T-helper 22 cell (primary cell): Measurements from ENCODE around the gene NHLRC3.
"Not testable (repeated sequence)": the region's sequence is repeated elsewhere in the genome, so short reads cannot be mapped to it uniquely, and the experiment has no call there.

Experiments used
- DNase-seq: peaks from one replicate; pipeline ENCODE4 v3.0.0-alpha.2; 2020; ENCODE audit warnings: low read depth

NHLRC3 gene, protein sequence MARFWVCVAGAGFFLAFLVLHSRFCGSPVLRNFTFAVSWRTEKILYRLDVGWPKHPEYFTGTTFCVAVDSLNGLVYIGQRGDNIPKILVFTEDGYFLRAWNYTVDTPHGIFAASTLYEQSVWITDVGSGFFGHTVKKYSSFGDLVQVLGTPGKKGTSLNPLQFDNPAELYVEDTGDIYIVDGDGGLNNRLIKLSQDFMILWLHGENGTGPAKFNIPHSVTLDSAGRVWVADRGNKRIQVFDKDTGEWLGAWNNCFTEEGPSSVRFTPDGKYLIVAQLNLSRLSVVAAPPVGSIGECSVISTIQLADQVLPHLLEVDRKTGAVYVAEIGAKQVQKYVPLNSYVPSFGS

GRCh38 chr13:39037880-39038568 lies at the start of gene NHLRC3, which contains the start of gene PROSER1:
NHLRC3 (plus strand) TSS chr13:39038456; CDS start chr13:39038640, 184 bp downstream.
PROSER1 (minus strand) TSS chr13:39038089; CDS start chr13:39037242, 847 bp downstream.
- peak; percentile 70 for DNase-seq

GRCh38 chr13:38990693-38991092 lies 47.6 kb upstream of the NHLRC3 start, which contains the start of gene STOML3:
STOML3 (minus strand) TSS chr13:38990831; CDS start chr13:38990721, 110 bp downstream.
- DNase-seq: no peak

DNA sequence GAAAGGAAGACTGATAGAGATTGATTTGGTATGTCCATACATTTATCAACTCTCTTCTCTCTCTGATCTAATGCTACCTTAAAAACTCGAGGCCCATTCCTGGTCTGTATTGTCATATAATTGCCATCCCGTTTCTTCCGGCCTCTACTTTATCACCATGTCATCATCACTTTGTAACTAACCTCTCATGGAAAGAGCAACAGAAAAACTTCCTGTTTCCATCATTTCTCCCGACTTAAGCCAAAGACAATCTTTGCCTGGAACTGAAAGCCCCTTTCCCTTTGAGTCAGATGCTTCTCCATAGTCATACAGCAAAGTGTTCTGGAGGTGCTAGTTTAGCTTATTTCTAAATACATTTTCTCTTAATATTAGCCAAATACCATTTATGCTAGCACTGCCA lies 44.9 kb upstream of the NHLRC3 start:
- DNase-seq: no peak

DNA sequence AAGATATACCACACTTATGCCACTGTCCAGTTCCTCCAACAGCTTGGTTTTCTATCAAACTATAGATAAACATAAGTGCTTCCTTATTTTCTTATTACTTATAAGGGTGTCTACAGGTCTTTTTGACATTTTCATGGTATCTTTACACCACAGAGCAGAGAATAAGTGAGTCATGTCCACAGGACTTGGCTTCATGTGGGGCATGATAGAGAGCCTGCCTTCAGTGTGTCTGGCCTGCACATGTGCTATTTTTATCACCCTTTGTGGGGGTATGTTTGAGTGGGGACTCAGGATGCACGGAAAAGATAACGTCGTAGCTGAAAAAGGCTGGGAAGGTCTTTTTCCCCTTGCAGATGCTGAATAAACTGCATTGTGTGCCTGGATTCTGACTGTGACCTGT lies 39.5 kb upstream of the NHLRC3 start:
- DNase-seq: no peak

- DNase-seq: not testable (repeated sequence)
Measured at GRCh38 chr13:39006371-39007111, 31.7 kb upstream of the NHLRC3 start.

- DNase-seq: no peak
Measured at GRCh38 chr13:39012608-39013007, 25.6 kb upstream of the NHLRC3 start.

GRCh38 chr13:39013462-39013861 lies 24.8 kb upstream of the NHLRC3 start:
- DNase-seq: no peak

- no peak for DNase-seq
Measured at GRCh38 chr13:39016087-39016486, 22.2 kb upstream of the NHLRC3 start.

- no peak for DNase-seq
Measured at GRCh38 chr13:39016787-39017186, 21.5 kb upstream of the NHLRC3 start.

DNA sequence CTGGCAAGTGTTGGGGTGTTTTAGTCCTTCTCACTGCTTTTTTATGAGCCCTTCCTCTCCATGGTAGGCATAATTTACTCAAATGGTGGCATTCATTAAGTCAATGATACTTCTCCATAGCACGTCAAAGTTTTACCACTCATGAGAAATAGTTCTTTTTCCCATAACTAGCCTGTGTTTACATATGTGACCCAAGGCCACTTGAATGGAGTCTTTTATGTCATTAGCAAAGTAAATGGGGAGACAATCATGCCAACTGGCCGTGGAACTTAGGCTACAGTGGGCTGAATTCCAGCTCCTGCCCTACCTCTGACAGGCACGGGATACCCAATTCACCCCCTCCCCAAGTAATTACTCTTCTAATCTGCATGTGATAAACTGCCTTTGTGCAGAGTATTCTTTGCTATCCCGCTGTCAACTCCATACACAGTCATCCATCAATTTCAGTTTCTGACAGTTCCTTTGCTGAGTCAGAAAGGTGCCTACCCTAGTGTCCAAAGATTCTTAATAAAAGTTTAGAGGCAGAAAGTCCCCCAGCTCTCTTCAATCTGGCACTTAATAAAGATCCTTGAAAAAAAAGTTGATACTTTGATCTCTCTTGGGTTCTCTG lies 17.3 kb upstream of the NHLRC3 start:
- no peak for DNase-seq

GRCh38 chr13:39023316-39023715 lies 14.9 kb upstream of the NHLRC3 start:
- no peak for DNase-seq

- DNase-seq: no peak
Measured at GRCh38 chr13:39023761-39024160, 14.5 kb upstream of the NHLRC3 start.

DNA sequence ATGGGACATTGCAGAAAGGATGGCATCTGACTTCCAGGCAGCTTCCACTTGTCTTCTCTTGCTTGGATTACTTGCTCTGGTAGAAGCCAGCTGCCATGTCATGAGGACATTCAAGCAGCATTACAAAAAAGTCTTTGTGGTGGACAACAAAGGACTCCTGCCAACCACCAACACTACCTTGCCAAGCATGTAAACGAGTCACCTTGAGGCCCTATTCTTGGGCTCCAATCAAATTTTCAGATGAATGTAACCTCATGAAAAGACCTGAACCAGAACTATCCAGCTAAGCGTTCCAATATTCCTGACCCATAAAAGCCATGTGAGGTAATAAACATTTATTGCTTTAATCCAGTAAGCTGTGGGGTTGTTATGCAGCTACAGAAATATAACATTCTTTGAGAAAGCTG lies 12.8 kb upstream of the NHLRC3 start:
- DNase-seq: no peak

GRCh38 chr13:39032150-39032549 lies 6.1 kb upstream of the NHLRC3 start:
- DNase-seq: no peak

GRCh38 chr13:39034085-39034484 lies 4.2 kb upstream of the NHLRC3 start:
- DNase-seq: no peak

GRCh38 chr13:39035204-39035603 lies 3.1 kb upstream of the NHLRC3 start:
- no peak for DNase-seq

DNA sequence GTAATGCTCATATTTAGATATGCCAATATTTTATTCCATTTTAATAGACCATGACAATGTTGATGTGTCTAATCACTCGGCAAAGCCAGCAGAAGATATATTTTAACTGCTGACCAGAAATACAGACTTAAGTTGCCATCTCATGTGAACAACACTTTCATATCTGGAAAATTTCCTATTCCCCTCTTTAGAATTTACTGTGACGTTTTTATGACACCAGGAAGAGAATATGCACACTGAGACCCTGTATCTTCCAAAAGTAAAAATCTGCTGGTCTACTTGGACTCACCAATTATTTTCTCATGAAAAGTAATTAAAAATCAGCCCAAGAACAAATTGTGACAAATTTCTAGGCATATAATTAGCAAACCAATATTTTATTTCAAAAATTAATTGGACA lies 2.5 kb upstream of the NHLRC3 start:
- DNase-seq: no peak

GRCh38 chr13:39036212-39036611 lies 2.0 kb upstream of the NHLRC3 start:
- DNase-seq: no peak

DNA sequence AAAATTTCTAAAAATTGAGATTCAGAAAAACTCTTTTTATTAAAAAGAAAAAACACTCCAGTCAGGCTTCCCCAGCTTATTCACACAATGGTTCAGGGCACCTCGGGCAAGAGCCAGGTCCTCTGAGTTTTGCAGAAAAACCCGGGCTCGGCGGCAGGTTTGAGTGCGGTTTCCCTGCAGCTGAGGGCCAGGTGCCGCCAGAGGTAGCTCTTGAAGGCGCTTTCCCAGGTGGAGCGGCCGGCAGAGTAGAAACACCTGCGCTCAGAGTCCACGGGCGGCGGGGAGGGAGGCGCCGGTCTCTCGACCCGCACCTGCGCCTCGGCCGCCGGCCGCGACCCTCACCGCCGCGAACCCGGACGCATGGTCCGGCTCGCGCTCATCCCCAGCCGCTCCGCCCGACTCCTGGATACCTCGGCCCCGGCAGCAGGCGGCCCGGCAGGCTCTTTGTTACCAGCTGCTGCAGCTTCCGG lies 811 bp upstream of the NHLRC3 start:
- no peak for DNase-seq

- DNase-seq: no peak
Measured at GRCh38 chr13:39038569-39039030, 344 bp downstream of the NHLRC3 start.

DNA sequence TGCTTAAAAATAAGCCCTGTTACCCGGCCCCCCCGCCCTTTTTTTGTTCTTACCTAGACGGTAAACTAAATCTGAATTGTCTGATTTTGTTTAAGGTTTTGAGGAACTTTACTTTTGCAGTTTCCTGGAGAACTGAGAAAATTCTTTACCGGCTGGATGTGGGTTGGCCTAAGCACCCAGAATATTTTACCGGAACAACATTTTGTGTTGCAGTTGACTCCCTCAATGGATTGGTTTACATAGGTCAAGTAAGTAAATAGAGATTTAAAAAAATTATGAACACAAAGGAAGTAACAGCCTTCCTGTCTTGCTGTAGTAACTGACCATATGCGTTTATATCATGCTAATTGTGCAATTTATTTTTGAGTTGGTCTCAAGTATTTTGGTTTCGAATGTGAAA lies 785 bp downstream of the NHLRC3 start:
- no peak for DNase-seq

DNA sequence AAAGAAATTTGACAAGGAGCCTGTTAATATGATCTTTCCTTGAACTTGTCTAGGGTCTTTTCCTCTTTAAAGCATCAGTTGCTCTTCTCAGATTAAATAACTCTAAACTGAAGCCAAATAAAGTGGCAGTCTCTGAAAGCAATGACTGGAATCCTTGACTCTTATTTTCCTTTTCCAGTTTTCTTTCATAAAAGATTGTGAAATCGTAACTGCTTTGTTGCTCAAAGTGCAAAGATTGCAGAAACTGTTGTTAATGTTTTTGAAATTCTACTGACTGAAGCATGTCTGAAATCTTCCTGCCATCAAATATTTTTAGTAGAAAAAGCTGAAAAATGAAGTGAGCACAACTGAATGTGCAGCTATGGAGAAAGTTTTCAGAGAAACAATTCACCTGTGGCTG lies 1.9 kb downstream of the NHLRC3 start:
- DNase-seq: no peak
